Bone marrow (tissue), 2 donors: ENCODE measurements around the gene ATP11B.

ENCODE experiments used
- DNase-seq, 2 donors: peaks; one replicate each; lab custom pipeline; 2025; lab: John Stamatoyannopoulos, UW

Gene ATP11B

DNA sequence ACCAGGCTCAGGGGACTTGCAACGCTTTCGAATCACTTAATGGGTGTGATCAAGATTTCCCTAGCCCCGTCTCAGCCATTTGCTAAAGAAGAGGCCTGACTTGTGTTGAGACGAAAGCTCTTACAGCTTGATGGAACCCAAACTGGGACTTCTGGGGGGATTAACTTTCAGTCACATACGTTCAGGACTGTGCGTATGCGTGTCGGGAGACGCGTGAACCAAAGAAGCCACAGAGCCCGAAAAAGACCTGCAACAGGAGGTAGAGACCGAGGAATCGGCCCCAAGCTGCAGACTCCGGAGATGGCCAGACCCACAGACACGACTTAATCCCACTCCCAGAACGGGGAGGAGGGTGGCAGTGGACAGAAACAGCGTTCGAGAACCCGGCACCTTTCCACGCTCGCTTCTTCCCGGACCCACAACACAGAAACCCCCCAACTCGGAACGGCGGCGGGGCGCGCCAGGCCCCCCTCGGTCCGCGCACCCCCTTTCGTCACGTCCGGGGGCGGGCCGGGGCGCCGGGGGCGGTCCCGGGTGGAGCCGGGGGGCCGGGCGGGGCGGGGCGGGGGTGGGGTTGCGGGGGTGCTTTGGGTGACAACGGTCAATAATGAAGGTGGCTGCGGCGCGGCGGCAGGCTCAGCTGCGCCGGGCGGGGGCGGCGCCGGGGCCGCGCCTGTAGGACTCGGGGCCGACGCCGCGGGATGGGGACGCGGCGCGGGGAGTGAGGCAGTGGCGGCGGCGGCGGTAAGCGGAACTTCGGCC lies at the start of gene ATP11B:
TSS of gene ATP11B (plus strand) at position 604 of the 762 bp plus-strand sequence. CDS start 256 bp downstream, outside the sequence.
- DNase-seq, result peak; percentile 55 to 81

DNA sequence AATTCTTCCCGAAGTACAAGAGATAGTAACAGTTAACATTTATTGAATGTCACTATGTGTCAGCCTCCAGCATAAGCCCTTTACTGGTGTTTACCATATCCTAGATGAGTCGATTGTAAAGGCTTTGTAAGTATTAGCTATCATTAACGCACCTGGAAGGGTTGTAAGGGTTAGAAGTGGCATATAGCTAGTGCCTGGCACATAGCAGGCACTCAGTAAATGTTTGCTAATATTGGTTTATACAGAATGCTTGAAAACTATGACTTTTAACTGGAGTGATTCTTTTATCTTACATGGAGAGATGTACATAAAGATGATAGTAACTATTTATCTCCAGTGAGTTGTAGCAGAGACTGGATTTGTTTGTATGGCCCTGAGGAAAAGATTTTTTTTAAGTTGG lies 46.3 kb upstream of the ATP11B start:
- DNase-seq, result no peak

DNA sequence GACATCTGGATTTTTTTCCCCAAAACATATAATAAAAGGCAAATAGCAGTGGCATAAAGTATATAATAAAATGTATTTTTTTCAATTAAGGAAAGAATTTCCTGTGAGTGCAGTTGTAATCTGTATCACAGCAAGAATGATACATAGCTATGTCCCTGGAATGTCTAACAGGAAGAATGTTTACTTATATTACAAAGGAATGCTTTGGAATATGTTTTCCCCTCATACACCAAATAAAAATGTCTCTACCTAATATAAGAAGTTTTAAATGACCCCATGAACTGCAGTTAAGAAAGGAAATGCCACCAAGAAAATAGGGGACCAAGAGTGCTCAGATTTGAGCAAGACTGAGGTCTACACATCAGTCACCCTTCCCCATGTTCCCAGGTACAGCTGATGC lies 38.0 kb upstream of the ATP11B start:
- no peak for DNase-seq

DNA sequence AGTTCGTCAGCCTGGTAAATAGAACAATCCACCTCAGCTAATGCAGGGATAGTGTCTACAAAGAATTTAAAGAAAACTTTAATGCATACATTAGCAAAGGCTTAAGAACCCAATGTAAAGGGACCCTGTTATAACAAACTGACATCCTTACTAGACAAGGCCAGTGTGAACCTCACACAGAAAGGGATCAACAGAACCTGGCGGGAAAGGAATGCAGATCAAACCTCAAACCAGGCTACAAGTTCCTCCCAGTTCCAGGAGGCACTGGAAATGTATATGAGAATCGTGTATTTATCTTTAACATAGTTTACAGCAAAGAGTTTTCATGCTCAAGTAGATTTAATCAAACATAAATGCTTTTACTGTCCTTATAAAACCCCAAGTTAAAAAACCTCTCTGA lies 37.6 kb upstream of the ATP11B start:
- DNase-seq, result no peak

- no peak for DNase-seq
Observed at GRCh38 chr3:182760576-182761164, 32.6 kb upstream of the ATP11B start.

- no peak for DNase-seq
Observed at GRCh38 chr3:182763896-182764295, 29.4 kb upstream of the ATP11B start.

DNA sequence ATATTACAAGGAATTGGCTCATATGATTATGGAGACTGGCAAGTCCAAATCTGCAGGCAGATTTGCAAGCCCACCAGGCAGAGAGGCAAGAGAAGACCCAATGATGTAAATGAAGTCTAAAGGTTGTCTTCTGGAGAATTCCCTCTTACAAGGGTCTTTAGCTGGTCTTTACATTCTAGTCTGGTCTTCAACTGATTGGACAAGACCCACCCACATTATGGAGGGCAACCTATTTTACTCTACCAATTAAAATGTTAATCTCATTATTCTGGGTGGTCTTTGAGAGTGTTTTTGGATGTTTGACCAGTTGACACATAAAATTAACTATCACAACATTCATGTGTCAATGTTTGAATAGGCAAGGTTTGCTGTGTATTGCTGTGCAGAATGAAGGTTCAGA lies 28.0 kb upstream of the ATP11B start:
- DNase-seq, result no peak

DNA sequence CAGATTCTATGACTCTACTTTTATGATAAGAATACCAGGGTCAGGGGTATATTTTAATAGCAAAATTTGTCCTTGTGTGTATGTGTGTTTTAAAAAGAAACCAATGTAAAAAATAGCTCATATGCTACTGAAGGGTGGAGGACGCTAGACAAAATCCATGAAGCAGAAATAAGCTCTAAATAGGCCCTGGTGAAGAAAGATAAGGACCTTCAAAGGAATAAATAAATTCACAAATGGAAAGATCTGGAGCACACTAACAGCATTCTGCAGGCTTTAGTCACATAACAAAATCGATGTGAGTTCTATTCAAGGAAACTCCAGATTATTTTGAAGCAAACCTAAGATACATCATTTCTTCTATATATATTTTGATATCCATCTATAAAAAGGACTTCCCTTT lies 27.2 kb upstream of the ATP11B start:
- no peak for DNase-seq

GRCh38 chr3:182768413-182768812 lies 24.9 kb upstream of the ATP11B start:
- no peak for DNase-seq

- DNase-seq, result no peak
Observed at GRCh38 chr3:182769673-182770072, 23.6 kb upstream of the ATP11B start.

- DNase-seq, result no peak
Observed at GRCh38 chr3:182782149-182782548, 11.2 kb upstream of the ATP11B start.

DNA sequence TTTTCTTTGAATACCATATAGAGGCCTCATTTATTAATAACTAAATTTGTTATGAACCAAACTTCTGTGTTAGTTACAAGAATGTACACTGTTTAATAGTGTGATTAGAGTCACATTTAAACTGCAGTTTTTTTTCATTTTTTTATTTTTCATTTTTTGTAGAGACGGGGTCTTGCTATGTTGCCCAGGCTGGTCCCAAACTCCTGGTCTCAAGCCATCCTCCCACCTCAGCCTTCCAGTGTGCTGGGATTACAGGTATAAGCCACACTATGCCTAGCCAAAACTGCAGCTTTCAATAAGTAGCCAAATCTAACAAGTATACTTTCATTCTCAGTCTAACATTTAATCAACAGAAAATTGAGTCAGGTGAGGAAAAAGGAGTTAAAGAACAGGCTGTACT lies 10.2 kb upstream of the ATP11B start:
- DNase-seq, result no peak

DNA sequence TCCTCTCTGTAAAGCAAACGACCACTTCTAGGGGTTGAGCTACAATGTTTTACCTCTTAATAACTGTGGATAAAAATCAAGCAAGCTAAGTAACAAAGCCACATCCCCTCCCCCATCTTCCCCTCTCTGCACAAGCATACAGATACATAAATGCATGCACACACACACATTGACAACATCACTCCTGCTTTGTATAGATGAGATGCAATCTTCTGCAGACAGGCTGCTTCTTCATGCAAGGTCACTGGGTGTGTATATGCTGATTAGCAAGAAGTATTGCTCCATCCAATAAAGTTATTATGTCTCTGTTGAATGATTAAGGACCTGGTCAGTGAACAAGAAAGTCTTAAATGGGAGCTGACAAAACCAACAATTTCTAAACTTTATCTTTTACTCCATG lies 8.8 kb upstream of the ATP11B start:
- no peak for DNase-seq

GRCh38 chr3:182785142-182785541 lies 8.2 kb upstream of the ATP11B start:
- no peak for DNase-seq

GRCh38 chr3:182785756-182786155 lies 7.5 kb upstream of the ATP11B start:
- no peak for DNase-seq

- DNase-seq, result no peak
Observed at GRCh38 chr3:182786564-182787196, 6.6 kb upstream of the ATP11B start.

- DNase-seq, result no peak
Observed at GRCh38 chr3:182787302-182788036, 5.8 kb upstream of the ATP11B start.

DNA sequence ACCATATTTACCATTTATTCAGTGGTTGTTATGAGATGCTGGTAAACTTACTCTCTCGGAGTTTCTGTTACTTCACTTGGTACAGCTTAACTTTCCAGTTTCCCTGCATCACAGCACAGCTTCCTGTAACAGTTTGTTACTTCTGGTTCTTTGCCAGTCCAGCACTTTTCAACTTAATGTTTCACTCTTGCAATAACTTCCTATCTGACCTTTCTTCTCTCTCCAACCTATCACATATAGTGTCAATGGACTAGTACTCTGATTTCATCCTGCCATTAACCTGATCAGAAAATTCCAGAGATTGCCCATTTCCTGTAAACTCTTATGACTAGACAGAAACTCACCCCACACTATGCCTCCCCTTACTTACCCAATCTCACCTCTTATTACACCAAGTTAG lies 3.9 kb upstream of the ATP11B start:
- DNase-seq, result peak in 1 of 2 donors; percentile 52

DNA sequence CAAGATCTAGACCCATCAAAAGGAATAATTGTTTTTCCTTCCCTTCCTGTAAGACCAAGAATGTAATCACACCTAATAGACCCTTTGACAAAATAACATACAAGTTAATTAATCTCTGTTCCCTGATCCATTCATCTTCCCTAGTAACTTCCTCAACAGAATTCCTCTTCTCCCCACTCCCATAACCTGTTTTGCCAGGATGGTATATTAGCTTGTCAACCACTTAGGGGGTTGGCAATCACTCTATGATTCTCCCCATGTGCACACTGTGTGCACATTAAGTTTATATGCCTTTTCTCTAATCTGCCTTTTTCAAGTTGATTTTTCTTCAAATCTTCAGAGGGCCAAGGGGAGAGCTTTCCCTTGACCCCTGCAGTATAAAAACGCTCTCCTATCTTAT lies 2.7 kb upstream of the ATP11B start:
- DNase-seq, result no peak

GRCh38 chr3:182793663-182794454 lies 555 bp downstream of the ATP11B start:
- peak; percentile 28 to 53 for DNase-seq

DNA sequence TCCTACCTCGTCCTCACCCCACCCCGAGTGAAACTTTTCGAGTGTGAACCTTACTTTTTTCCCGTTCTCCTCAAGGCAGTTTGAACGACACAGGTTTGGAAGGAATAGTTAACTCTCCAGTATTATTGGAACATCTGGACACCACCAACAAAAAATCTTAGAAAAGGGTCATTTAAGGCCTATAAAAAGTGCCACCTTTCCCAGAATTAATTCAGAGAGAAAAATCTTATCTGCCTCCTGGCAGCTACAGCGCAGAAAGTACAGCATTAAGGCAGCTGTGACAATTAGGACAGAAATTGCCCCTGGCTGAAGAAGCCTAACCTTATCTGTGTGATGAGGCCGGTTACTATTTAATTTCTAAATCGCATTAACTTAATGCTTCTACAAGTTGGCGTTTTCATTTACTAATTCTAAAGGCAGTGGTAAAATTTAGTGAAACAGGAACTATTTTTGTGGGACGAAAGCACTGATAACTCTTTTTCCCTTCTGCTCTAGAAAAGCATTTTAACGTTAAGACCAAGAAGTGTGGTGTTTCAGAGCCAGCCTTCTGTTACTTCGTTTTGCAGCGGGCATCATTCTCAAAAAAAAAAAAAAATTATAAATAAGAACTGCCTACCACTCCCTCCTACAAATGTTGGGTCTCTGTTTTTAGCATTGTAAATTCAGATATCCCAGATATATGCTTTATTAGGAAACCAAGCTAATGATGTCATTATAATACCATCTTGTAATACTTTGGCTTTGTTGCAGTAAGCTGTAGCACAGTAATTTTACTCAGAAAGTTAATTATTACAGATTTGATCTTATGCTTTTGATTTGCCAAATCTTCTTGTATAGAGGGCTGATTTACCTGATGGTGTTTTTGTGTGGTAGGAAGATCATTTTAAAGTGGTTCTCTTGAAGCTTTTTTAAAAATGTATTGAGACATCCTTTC lies 1.4 kb downstream of the ATP11B start:
- no peak for DNase-seq
